22Rv1 (cell line): ENCODE measurements around the gene TAS2R14.

ENCODE experiments used
- H3K27ac ChIP-seq: fragments of 450-650 bp; 2 replicates; pipeline ENCODE4 v1.5.1; 2017
- ZFX ChIP-seq: fragments of 450-650 bp; IDR thresholded peaks from 2 replicates; pipeline ENCODE4 v1.6.1; 2017; ENCODE audit warnings: antibody characterized with exemption, borderline replicate concordance
- TF ChIP-seq, protein P1 (sequence below): fragments of 450-650 bp; IDR thresholded peaks from 2 replicates; pipeline ENCODE4 v1.5.1; 2017; ENCODE audit warnings: mild to moderate bottlenecking

Gene TAS2R14, protein sequence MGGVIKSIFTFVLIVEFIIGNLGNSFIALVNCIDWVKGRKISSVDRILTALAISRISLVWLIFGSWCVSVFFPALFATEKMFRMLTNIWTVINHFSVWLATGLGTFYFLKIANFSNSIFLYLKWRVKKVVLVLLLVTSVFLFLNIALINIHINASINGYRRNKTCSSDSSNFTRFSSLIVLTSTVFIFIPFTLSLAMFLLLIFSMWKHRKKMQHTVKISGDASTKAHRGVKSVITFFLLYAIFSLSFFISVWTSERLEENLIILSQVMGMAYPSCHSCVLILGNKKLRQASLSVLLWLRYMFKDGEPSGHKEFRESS

DNA sequence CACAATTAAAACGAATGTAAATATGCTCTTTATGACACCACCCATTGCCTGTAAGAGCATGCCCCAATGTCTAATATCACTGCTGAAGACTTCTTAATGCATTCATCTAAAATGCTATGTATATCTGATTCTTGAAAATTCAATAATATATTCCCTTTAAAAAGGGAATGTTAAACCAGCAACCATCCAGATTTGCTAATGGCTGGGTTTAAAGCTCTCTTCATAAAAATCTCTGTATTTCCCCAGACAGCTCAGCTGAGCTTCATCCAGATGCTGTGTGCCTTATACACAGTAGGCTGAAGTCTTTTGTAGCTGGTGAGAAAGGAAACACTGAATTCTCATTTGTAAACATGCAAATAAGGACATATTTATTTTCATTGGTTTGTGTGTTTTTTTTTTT lies at the start of gene TAS2R14:
Gene TAS2R14, minus strand, starts transcription at position 101 of the 400 bp plus-strand sequence. Its CDS starts 56 bp downstream, at position 45.
- TF ChIP-seq ZFX = no peak
- TF ChIP-seq, protein P1, sequence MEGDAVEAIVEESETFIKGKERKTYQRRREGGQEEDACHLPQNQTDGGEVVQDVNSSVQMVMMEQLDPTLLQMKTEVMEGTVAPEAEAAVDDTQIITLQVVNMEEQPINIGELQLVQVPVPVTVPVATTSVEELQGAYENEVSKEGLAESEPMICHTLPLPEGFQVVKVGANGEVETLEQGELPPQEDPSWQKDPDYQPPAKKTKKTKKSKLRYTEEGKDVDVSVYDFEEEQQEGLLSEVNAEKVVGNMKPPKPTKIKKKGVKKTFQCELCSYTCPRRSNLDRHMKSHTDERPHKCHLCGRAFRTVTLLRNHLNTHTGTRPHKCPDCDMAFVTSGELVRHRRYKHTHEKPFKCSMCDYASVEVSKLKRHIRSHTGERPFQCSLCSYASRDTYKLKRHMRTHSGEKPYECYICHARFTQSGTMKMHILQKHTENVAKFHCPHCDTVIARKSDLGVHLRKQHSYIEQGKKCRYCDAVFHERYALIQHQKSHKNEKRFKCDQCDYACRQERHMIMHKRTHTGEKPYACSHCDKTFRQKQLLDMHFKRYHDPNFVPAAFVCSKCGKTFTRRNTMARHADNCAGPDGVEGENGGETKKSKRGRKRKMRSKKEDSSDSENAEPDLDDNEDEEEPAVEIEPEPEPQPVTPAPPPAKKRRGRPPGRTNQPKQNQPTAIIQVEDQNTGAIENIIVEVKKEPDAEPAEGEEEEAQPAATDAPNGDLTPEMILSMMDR = no peak
- H3K27ac ChIP-seq = no peak within 1 kb of the TSS

DNA sequence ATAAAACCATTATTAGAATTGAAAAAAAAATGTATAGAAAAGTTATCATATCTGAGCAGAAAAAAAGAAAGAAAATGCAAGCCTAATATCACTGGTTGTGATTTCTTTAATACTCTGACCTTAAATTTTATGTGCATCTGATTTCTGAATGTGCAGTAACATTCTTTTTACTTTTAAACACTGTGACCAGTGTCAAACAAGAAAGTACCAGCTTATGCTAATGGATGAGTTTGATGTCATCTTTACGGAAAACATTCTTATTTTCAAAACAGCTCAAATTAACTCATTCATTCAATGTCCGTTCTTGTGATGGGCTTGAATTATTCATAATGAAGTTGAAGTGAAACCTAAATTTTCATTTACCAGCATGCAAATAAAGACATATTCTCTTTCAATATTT lies 47.7 kb upstream of the TAS2R14 start, which contains the start of gene TAS2R50:
Gene TAS2R50, minus strand, starts transcription at position 101 of the 400 bp plus-strand sequence. Its CDS starts 52 bp downstream, at position 49.
- TF ChIP-seq, protein P1 = no peak
- no peak for TF ChIP-seq ZFX
- H3K27ac ChIP-seq = no peak within 1 kb of the TSS

DNA sequence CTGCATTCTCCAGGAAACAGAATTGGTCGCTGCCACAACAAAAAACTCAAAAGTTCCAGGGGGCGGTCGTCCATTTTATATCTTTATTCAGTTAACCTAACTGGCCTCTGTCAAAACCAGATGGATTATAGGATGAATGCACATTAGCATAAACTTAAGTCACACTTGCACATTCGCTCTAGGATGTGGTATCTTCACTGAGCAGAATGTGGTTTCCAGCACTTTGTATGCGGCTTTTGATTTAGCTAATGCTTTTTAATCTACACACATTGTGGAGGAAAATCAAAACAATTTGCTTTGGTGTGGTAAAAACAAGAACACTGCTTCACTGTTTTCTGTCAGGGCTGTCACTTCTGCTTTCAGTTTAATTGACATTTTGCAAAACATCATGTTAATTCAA lies 43.2 kb upstream of the TAS2R14 start:
- H3K27ac ChIP-seq = no peak overlapping the region
- no peak for TF ChIP-seq ZFX
- TF ChIP-seq, protein P1 = no peak

DNA sequence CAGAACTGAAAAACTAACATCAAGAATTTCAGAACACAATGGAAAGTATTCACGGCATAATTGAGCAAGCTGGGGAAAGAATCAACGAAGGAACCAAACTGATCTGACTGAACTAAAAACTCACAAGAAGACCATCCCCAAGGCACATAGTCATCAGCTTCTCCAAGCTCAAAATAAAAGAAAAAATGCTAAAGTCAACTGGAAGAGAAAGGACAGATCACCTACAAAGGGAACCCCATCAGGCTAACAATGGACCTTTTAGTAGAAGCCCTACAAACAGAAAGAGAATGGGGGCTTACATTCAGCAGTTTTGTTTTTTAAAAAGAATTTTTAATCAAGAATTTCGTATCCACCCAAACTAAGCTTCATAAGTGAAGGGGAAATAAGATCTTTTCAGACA lies 35.9 kb upstream of the TAS2R14 start:
- no peak overlapping the region for H3K27ac ChIP-seq
- TF ChIP-seq, protein P1 = no peak
- TF ChIP-seq ZFX = no peak

DNA sequence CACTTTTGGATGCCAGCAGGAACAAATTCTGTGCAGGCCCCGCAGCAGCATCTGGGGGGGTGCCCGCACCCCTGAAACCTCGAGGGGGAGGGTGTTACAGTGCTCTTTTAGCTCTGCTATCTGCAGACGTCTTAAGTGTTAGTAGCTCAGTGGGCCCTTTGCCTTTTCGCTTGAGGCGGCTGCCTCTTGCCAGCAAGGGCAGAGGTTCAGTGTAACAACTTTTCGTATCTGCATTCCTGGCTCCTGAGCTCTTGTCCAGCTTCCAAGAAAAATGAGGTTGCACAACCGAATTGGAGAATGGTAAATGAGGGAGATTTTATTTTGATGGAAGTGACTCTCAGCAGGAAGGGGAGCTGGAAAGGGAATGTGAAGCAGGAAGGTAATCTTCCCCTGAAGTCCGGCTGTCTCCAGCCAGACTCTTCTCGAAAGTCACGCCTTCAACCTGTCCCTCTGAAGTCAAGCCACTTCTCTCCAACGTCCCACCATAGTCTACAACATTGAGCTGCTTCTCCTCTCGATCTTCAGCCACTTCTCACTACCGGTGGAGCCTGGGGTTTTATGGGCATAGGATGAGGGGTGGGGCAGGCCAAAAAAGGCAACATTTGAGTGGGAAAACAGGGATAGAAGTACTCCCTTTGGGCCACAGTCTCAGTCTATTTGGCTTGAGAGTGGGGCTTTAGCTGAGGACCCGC lies 29.8 kb upstream of the TAS2R14 start:
- H3K27ac ChIP-seq = no peak overlapping the region
- no peak for TF ChIP-seq ZFX
- TF ChIP-seq, protein P1 = no peak

DNA sequence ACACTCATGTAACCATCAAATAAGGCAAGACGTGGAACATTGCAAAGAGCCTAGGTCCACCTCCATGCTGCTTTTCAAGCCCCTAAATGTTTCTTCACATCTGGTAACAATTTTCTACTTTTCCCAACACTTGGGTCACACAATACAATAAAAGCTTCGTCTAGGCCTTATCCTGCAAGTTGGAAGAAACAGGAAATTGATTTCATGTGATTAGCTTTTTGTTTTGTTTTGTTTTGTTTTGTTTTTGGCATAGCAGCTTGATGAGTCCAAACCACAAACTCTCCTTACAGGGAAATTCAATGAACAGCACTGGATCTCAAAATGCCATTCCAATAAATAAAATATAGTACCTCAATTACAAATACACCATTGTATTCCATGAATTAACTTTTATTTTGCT lies 28.3 kb upstream of the TAS2R14 start:
- no peak for TF ChIP-seq ZFX
- TF ChIP-seq, protein P1 = no peak
- H3K27ac ChIP-seq = no peak overlapping the region

DNA sequence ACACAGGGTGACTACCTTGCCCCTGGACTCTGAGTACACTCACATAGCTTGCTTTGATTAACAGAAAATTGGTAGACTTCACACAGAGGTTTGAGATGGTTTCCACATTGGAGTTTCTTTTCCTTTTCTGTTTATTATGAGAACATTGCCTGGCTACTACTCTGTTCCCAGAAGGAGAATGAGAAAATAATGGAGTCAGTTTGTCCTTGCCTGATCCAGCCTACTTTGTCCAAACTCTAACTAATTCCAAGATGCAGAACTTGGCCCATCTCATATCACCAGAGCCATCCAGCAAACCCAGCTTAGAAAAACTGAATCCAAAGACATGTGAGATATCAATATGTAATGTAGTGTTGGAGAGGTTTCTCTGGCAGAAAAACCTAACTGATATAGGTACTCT lies 27.3 kb upstream of the TAS2R14 start:
- no peak overlapping the region for H3K27ac ChIP-seq
- TF ChIP-seq, protein P1 = no peak
- TF ChIP-seq ZFX = no peak
